GM19099 (cell line): Measurements from ENCODE around the gene ODC1.

Source experiments
- POLR2A ChIP-seq: IDR thresholded peaks from 3 replicates; pipeline ENCODE4 v1.6.1; 2011; ENCODE audit warnings: low read depth; ENCODE audit not compliant: insufficient read length; ENCODE audit errors: extremely low read depth

The ODC1 gene

DNA sequence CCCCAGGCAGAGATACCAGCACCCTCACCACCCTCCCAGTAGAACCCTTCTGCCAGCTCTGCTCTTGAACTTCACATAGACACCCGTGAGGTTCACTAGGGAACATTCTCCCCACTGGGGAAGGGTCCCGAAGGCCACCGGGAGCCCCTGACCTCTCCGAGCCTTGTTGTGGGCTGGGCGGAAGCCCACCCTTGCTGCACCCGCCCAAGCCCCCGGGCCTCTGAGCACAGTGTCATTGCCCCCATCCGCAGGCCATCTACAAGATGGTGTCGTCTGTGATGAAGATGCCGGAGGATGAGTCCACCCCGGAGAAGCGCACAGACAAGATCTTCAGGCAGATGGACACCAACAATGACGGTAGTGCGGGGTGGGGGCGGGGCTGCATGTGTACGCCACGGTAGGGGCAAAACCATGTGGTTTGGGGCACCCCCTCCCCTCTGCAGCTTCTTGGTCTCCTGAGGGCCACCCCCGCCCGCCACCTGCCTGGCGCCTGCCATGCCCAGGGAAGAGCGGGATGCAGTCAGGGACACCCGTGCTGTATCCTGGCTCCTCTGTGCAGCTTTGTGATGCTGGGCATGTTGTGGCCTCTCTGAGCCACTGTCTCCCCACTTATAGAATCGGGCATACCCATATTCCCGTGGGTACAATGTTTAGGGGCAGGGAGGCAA, 25.3 kb downstream of the ODC1 start:
- TF ChIP-seq POLR2A = no peak

DNA sequence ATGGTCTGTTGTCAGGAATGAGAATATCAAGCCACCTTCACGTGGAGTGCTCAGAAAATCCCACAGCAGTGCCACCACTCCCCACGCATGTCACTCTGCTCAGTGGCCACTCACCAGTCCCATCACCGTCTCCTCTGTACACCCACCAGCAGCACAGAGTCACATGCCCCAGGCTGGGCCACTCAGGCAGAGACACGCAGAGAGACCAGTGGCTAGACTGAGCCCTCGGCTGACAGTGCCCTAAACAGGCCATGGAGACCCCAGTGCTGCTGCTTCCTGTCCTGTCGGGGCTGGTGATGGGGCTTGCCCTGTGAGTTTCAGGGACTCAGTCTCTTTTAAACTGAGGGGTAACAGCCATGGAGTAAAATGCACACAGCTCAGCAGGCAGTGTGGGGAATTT, 25.9 kb downstream of the ODC1 start:
- no peak for TF ChIP-seq POLR2A

DNA sequence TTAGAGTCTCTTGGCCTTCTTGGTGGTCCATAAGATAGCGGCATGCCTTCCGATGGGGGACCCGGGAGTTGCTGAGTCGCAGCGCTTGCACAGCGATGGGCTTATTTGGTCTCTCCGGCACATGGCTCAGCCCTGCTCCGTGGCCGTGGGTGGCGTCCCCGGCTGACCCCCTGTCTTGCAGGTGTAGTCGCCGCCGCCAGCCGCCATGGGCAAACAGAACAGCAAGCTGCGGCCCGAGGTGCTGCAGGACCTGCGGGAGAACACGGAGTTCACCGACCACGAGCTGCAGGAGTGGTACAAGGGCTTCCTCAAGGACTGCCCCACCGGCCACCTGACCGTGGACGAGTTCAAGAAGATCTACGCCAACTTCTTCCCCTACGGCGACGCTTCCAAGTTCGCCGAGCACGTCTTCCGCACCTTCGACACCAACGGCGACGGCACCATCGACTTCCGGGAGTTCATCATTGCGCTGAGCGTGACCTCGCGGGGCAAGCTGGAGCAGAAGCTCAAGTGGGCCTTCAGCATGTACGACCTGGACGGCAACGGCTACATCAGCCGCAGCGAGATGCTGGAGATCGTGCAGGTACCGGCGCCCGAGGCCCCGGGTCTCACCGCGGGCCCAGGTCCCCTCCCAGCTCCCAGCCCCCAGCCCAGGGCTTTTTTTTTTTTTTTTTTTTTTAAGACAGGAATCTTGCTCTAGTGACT, 28.4 kb downstream of the ODC1 start:
- no peak for TF ChIP-seq POLR2A

DNA sequence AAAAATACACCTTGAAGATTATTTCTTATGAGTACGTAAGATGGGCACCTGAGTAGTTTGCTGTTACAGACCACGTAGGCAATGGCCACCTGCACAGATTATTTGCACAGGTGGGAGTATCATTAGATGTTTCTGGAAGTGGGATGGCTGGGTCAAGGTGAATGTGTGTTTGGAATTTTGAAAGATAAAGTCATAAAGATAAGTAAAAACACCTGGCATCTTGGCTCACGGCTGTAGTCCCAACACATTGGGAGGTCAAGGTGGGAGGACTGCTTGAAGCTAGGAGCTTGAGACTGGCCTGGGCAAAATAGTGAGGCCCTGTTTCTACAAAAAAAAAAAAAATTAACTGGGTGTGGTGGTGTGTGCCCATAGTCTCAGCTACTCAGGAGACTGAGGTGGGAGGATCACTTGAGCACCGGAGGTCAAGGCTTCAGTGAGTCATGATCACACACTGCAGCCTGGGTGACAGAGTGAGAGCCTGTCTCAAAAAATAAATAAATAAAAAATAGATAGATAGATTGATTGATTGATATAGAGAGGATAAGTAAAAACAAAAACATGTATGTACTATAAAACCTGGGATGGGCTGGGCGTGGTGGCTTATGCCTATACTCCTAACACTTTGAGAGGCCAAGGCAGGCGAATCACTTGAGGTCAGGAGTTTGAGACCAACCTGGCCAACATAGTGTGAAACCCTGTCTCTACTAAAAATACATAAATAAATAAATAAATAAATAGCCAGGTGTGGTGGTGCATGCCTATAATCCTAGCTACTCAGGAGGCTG, 30.4 kb downstream of the ODC1 start:
- no peak for TF ChIP-seq POLR2A

DNA sequence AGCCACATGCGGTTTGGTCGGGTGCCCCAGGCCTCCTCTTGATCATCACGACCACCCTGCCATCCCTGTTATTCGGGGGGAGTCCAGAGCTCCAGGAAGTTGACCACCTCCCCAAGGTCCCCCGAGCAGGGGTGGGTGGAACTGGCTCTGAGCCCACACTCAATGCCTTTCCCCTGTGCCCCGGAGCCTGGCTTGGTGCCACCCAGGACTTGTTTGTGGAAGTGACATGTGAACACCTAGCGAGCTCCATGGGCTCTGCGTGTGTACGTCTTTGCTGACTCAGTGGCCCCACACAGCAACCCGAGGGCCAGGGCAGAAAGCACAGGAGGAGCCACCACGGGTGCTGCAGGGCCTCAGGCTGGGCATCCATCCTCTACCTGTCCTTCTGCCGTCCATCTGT, 32.5 kb downstream of the ODC1 start:
- no peak for TF ChIP-seq POLR2A

DNA sequence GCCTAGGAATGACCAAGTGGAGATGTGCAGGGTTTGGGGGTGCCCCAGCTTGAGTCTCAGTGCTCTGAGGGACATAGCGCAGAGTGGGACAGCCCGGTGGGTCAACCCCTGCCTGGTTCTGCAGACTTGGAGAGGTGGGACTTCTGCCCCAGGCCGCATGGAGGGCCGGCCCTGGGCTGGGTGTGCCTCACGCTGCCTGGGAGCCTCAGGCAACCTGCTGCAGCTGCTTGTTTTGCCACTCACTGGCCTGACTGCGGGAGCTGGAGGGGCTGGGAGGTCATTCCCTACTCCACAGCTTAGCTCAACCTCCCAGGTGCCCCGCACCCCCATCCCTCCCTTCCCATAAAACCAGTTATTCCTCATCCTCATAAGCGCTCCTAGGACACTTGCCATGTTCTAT, 33.1 kb downstream of the ODC1 start:
- no peak for TF ChIP-seq POLR2A

DNA sequence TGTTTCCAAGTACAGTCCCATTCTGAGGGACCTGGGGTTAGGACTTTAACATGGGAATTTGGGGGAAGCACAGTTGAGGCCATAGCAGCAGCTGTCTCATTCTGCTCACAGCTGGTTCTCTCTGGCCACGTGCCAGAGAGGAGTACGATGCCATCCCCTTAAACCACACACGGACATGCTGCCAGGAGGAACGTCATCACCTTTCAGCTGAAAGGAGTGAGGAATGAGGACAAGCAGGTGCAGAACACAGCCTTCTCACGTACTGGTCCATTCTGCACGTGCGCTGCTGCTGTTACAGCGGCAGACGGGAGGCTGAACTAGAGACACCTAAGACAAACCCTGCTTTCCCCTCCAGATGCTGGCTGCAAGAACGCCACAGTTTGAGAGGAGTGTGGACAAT, 33.5 kb downstream of the ODC1 start:
- TF ChIP-seq POLR2A = no peak

DNA sequence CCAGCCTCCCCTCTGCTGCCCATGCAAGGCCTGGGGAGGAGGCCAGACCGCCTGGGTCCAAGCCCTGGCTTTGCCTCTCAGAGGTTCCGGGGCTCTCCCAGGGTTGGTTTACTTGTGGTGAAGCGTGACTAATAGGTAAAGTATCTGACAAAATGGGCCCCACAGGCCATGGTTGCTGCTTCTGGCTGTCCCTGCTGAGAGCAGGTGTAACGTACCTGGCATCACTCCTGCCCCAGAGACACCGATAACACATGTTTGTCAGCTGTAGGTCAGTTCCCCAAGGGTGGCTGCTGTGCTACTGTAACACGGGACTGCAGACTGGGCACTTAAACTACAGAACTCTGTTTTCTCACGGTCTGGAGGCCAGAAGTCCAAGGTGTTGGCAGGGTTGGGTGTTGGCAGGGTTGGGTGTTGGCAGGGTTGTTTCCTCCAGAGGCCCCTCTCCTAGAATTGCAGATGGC, 34.1 kb downstream of the ODC1 start:
- TF ChIP-seq POLR2A = no peak

DNA sequence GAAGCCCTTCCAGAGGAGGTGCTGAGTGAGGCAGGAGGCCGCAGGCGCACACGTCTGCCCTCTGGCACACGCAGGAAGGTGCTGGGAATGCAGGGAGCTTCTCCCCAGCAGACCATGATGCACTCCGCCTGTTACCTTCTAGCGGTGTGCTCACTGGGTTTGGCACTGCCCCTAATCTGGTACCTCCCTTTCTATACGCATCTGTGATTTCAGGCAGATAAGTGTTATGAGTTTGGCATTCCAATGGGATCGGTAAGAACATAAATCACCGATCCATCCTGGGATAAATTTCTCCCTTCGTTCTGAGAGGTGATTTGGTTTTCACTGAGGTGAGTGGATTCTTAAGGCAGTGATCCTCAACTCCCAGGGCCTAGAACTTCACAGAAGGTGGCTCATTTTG, 34.6 kb downstream of the ODC1 start:
- no peak for TF ChIP-seq POLR2A

DNA sequence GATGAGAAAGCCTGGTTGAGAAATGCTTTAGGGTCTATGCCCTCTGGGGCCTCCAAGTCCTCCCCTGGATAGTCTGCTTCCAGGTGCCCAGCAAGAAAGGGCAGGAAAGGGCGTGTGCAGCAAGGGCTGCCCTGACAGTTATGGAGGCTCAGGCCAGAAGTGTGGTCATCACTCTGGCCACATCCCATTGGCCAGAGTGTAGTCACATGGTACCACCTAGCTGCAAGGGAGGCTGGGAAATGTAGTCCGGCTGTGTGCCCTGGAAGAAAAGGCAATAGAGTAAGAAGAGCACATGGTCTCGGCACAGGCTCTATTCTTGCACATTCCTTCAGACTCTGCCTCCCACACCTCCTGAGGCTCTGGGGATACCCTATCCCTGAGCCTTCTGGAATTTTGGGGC, 35.7 kb downstream of the ODC1 start:
- TF ChIP-seq POLR2A = no peak

DNA sequence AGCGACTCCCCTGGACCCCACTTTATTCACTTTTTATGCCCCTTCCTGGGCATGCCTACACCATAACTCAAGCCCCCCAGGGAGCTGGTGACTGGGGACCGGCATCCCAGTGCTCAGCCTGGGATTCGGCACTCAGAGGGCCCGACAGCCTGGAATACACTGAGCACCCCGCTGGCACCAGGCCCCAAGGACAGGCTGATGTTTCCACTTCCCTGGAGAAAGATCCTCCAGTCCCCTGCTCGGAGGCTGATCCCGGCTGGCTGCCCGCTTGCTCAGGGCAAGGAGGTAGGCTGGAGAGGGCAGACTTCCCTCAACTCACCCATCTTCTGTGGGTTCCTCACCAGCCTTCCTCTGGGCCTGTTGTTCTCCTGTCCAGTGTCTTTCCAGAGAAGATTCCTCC, 36.6 kb downstream of the ODC1 start:
- TF ChIP-seq POLR2A = no peak

DNA sequence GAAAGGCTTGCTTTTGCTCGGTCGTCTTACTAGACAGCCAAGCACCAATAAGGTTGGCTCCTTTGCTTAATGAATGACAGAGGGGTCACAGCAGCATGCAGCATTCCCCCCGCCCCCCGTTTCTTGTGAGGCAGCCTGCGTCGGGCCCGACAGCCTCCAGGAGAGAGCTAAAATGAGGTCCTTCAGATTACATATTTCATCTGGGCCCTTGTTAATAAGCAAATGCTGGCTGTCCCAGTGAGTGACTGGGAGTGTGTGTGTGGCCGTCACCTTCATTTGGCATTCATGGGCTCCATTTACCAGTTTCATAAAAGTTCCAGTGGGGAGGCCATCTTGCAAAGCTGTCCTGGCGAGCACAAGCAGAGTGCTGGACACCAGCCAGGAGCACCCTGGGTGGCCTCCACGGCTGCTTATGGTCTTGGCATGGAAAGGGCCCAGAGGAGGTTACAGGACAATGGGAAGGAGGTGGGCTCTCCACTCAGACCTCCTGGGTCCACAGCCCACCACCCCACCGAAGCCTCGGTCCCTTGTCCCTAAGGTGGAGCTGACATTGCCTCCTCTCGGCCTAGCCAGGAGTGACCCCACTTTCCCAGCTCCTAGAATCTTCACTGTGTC, 37.2 kb downstream of the ODC1 start:
- TF ChIP-seq POLR2A = peak; percentile 16

DNA sequence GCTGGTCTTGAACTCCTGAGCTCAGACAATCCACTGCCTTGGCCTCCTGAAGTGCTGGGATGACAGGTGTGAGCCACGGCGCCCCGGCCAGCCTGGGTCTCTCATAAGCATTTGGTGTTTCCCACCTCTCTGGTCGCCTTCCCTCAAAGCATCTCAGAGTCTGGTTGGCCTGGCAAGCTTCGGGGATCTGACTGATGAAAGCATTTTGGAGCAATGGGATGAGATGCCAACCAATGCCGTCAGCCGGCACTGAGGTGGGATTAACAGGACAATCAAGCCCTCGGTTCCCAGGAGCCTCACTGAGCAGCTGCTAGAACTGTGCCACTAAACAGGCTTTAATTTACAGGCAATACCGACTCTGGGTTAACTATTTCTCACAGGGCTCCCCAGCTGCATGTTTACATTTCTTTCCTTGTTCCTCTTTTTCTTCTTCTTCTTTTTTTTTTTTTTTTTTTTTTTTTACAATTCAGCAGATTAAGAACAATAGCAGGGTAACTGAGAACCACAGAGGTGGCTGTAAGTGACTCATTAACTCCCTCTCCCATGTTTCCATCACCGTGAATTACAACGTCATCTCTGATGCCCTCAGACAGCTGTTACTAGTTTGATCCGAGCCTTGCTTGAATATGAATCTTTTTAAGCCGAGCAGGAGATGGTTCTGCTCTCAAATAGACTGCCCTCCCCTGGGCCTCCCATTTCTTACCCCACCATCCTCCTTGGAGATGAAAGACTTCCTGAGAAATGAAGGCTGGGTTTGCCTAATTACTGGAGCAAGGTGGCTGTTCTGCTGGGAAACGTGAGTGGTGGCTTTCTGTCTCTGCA, 37.9 kb downstream of the ODC1 start:
- peak; percentile 19 for TF ChIP-seq POLR2A
